ENCODE data around the gene AGA. TPM values are rescaled to one million over a fixed set of nuclear protein-coding genes. Genes with fewer than 3 reads are reported as not detected.

The AGA gene
- total RNA-seq, 2 donors from 2014 or later = 14.8 to 15.1 TPM

DNA sequence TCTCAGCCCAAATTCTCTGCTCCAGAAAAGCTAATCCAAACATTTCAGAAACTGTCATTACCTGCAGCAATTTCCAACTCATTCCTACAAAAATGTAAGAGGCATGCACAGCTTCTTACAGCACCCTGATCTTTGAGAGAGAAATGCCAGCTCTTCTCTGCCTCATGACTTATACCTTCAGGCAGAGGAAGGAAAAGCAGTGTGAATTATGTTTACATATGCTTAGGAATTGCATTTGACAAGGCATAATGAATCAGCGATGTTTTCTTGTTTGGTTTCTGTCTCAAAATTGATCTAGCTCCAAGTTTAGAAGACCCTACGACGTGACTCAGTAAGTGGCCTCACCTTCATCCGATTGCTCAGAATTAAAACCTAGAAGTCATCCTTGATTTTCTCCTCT is 21.8 kb upstream of the AGA start:
- Mint-ChIP-seq H3K36me3 (no peaks in the 10 kb centered on the region), H3K4me3 (no peak overlapping the region), H3K4me1 (ENCODE audit: low read depth in 2 of 2) (no peaks in the 10 kb centered on the region), H3K27ac (no peak overlapping the region), H3K9me3 (no peaks in the 10 kb centered on the region), H3K27me3 (no peaks in the 10 kb centered on the region)
- DNase-seq (ENCODE audit: low spot score) = no peak
- ATAC-seq = no peak

DNA sequence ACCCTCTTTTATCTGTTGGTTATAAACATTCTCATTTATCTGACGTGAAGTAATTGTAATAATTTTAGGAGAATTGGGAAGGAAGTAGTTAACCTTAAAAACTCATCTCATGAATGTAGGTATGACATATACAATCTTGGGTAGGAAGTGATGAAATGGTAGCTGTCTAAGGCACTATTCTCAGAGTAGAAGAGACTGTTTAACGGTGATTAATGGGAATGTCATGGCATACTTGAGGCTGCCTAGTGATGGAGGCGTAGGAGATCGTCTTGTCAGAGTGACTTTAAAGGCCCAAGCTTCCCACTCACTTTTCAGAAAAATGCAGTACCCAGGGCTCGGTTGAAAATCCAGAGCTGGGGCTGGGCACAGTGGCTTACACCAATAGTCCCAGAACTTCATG is 19.4 kb upstream of the AGA start:
- Mint-ChIP-seq H3K27ac (no peak overlapping the region), H3K36me3 (no peaks in the 10 kb centered on the region), H3K4me3 (no peak overlapping the region), H3K4me1 (ENCODE audit: low read depth in 2 of 2) (no peaks in the 10 kb centered on the region), H3K27me3 (no peaks in the 10 kb centered on the region), H3K9me3 (no peaks in the 10 kb centered on the region)
- no peak for DNase-seq (ENCODE audit: low spot score)
- no peak for ATAC-seq

DNA sequence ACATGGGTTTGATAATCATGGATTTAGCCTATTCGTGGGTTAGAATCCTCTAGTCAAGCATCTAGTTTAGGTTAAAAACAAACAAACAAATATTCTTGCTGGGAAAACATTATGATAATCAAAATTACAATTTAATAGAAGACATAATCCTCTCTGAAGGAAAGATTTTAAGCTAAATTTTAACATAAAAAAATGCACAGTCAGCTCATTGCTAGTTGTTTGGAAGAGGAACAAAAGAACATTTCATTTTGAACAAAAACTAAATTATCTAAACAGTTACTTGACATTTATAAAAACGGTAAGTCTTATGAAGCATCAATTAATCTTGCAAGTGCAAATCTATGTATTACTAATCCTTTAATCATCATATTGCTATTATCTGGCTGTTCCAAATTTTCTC is 18.2 kb upstream of the AGA start:
- H3K27ac Mint-ChIP-seq = no peak overlapping the region
- no peaks in the 10 kb centered on the region for H3K27me3 Mint-ChIP-seq
- no peaks in the 10 kb centered on the region for H3K4me1 Mint-ChIP-seq (ENCODE audit: low read depth in 2 of 2)
- H3K4me3 Mint-ChIP-seq = no peak overlapping the region
- H3K36me3 Mint-ChIP-seq = no peaks in the 10 kb centered on the region
- no peak for DNase-seq (ENCODE audit: low spot score)
- H3K9me3 Mint-ChIP-seq = no peaks in the 10 kb centered on the region
- no peak for ATAC-seq

DNA sequence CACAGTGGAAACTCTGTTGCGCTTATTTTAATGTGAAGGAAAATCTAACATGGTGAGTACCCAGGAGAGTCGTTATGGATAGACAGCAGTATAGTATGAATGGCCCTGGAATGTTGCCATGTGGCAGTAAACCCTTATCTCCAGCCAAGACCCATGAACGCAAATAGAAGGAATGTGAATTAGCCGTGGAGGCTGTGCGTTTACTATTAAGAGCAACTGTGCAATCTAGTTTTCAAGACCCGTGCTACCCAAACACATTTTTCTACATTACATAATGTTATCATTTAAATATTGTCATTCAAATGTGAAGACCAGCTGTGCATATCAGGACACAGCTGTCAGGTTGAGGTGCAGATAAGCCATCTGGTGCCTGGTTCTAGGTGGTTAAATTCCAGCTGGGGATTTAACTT is 13.3 kb upstream of the AGA start:
- no peak overlapping the region for H3K4me3 Mint-ChIP-seq
- H3K36me3 Mint-ChIP-seq = no peaks in the 10 kb centered on the region
- DNase-seq (ENCODE audit: low spot score) (no peak), ATAC-seq (no peak)
- H3K9me3 Mint-ChIP-seq = no peaks in the 10 kb centered on the region
- H3K4me1 Mint-ChIP-seq (ENCODE audit: low read depth in 2 of 2) = no peaks in the 10 kb centered on the region
- H3K27ac Mint-ChIP-seq = no peak overlapping the region
- no peaks in the 10 kb centered on the region for H3K27me3 Mint-ChIP-seq

DNA sequence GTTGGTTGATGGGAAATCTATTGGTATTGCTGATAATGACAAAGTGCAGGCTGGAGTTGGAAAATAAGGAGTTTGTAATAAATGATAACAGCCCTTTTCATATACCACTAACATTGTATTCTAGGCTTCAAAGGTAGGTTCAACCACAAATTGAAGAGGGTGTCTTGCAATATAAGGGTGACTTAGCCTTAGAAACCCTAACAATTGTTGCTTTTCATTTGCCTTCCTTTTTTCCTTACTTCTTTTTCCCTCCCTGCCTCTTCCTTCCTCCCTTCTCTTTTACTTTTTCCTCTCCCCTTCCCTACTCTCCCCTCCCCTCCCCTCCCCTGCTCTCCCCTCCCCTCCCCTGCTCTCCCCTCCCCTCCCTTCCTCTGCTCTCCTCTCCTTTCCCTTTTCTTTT is 10.9 kb upstream of the AGA start:
- Mint-ChIP-seq H3K4me1 (ENCODE audit: low read depth in 2 of 2) (no peaks in the 10 kb centered on the region), H3K27me3 (no peaks in the 10 kb centered on the region), H3K27ac (no peak overlapping the region), H3K9me3 (no peaks in the 10 kb centered on the region), H3K4me3 (no peak overlapping the region), H3K36me3 (no peaks in the 10 kb centered on the region)
- ATAC-seq = no peak
- no peak for DNase-seq (ENCODE audit: low spot score)

DNA sequence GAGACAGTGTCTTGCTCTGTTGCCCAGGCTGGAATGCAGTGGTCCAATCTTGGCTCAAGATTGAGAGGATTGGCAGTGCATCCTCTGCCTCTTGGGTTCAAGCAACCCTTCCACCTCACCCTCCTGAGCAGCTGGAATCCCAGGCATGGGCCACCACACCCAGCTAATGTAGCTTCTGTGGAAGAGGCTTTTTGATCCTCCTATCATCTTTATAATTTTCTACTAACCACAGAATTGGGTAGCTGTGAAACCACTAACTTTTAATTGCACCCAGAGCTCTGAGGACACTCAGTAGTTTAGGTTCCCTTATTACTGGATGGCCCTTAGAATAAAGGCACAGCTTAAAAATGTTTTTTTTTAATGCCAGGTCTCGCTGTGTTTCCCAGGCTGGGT is 8.9 kb upstream of the AGA start:
- H3K9me3 Mint-ChIP-seq = no peaks in the 10 kb centered on the region
- H3K4me3 Mint-ChIP-seq = no peak overlapping the region
- no peak for DNase-seq (ENCODE audit: low spot score)
- no peak for ATAC-seq
- no peaks in the 10 kb centered on the region for H3K36me3 Mint-ChIP-seq
- no peaks in the 10 kb centered on the region for H3K4me1 Mint-ChIP-seq (ENCODE audit: low read depth in 2 of 2)
- H3K27ac Mint-ChIP-seq = no peak overlapping the region
- no peaks in the 10 kb centered on the region for H3K27me3 Mint-ChIP-seq

DNA sequence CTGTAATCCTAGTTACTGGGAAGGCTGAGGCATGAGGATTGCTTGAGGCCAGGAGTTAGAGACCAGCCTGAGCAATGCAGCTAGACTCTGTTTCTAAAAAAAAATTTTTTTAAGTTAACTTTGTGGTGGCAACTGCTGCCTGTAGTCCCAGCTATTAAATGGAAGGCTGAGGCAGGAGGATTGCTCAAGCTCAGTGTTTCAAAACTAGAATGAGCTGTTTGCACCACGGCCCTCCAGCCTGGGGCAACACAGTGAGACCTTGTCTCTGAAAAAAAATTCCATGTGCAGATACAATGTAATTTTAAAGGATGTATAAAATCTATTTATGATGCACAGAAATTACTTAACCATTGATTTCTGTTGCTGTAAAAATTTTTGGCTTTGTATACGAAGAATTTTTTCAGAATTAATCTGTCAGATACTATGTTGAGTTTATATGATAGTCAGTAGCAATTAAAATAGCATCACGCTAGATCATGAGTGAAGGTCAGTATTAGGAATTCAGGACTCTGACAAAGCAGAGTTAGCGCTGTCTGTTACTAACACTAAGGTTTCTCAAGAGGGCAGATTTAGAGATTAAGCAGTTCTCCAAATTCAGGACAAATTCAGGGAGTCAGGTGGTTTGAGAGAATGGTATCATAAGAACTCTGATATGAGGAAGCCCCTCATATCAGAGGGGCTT is 8.3 kb upstream of the AGA start:
- no peak overlapping the region for H3K4me3 Mint-ChIP-seq
- no peaks in the 10 kb centered on the region for H3K9me3 Mint-ChIP-seq
- no peak overlapping the region for H3K27ac Mint-ChIP-seq
- no peaks in the 10 kb centered on the region for H3K4me1 Mint-ChIP-seq (ENCODE audit: low read depth in 2 of 2)
- no peak for DNase-seq (ENCODE audit: low spot score)
- no peaks in the 10 kb centered on the region for H3K27me3 Mint-ChIP-seq
- no peaks in the 10 kb centered on the region for H3K36me3 Mint-ChIP-seq
- ATAC-seq = no peak

DNA sequence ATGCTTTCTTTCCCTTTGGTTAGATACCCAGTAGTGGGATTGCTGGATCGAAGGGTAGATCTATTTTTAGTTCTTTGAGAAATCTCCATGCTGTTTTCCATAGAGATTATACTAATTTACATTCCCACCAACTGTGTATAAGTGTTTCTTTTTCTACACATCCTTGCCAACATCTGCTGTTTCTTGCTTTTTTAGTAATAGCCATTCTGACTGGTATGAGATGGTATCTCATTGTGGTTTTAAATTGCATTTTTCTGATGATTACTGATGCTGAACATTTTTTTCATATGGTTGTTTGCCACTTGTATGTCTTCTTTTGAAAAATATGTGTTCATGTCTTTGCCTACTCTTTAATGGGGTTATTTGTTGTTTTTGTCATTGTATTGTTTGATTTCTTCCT is 6.6 kb upstream of the AGA start:
- H3K4me3 Mint-ChIP-seq = no peak overlapping the region
- no peak for ATAC-seq
- no peaks in the 10 kb centered on the region for H3K9me3 Mint-ChIP-seq
- H3K27me3 Mint-ChIP-seq = no peaks in the 10 kb centered on the region
- no peak overlapping the region for H3K27ac Mint-ChIP-seq
- DNase-seq (ENCODE audit: low spot score) = no peak
- H3K4me1 Mint-ChIP-seq (ENCODE audit: low read depth in 2 of 2) = no peaks in the 10 kb centered on the region
- H3K36me3 Mint-ChIP-seq = no peaks in the 10 kb centered on the region

DNA sequence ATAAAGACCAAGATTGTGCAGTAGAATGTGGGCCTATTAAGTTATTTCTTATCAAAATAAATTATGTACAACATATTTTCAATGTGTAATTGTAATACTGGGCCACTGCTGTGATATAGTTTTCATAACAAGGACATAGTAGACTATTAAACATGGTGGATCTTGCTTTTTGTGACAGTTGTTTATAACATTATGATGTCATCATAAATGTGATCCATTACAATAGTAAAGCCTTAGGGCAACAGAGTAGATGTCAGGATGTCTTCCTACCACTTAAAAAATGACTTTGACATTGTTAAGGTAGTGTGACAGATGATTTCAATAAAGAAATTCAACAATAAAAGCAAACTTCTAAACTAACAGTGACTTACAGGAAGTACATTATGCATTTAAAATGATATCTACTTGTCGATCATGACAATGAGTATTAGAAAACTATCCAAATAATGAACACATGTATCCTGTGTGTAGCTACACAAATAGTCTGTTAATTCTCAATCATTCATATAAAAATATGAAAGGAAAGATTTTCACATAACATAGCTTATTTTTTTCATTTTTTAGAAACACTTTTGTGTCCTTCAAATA is 5.3 kb upstream of the AGA start:
- Mint-ChIP-seq H3K9me3 (no peaks in the 10 kb centered on the region), H3K4me3 (no peak overlapping the region), H3K27me3 (no peaks in the 10 kb centered on the region), H3K27ac (no peak overlapping the region), H3K36me3 (no peaks in the 10 kb centered on the region), H3K4me1 (ENCODE audit: low read depth in 2 of 2) (peaks cover 4% of the 10 kb centered on the region in 2 donors)
- ATAC-seq (no peak), DNase-seq (ENCODE audit: low spot score) (no peak)

DNA sequence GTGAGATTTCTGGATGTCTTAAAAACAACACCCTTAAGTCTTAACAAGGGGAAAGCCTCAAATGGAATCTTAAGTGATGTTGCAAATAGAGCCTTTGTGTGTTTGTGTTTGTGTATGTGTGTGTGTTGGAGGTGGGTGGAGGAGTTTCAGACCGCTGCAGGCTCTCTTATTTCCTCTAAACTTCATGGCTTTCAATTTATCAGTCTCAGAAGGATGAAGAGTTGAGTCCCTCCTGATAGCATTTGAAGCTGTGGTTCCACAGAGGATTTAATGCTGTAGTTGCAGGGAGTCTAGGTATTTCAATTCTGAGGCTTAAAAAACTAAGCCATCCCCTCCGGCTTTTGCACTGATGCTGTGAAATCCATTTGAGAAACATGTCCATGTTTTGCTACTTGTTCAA is 4.3 kb upstream of the AGA start:
- no peak overlapping the region for H3K27ac Mint-ChIP-seq
- H3K36me3 Mint-ChIP-seq = no peaks in the 10 kb centered on the region
- H3K27me3 Mint-ChIP-seq = no peaks in the 10 kb centered on the region
- no peak for DNase-seq (ENCODE audit: low spot score)
- no peak overlapping the region for H3K4me3 Mint-ChIP-seq
- H3K4me1 Mint-ChIP-seq (ENCODE audit: low read depth in 2 of 2) = peaks cover 6 to 8% of the 10 kb centered on the region in 2 donors
- no peak for ATAC-seq
- H3K9me3 Mint-ChIP-seq = no peaks in the 10 kb centered on the region

DNA sequence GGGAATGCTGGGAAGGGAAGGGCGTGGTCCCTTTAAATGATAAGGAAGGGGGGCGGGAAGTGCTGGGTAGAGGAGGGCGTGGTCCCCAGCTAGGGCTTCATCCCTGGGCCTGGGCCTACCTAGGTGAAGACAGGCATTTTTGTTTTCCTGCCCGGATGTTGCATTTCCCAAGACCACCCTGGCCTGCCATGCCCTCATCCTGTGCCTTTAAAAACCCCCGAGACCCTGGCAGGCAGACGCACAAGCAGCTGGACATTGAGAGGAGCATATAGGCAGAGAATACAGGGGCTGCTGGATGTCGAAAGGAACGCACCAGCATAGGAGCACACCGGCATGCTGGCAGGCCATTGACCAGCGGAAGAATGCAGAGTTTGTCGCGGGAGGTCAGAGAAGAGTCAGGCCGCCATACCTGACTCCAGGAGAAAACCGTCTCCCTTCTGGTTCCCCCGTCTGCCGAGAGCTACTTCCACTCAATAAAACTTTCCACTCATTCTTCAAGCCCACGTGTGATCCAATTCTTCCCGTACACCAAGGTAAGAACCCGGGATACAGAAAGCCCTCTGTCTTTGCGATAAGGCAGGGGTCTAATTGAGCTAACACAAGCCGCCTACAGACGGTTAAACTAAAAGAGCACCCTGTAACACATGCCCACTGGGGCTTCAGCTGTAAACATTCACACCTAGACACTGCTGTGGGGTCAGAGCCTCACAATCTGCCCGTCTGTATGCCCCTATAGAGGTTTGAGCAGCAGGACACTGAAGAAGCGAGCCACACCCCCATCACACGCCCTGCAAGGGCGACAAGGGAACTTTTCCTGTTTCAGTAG is 2.9 kb upstream of the AGA start:
- Mint-ChIP-seq H3K36me3 (no peaks in the 10 kb centered on the region), H3K4me1 (ENCODE audit: low read depth in 2 of 2) (peaks cover 17 to 19% of the 10 kb centered on the region in 2 donors), H3K9me3 (no peaks in the 10 kb centered on the region), H3K27me3 (no peaks in the 10 kb centered on the region), H3K4me3 (no peak overlapping the region), H3K27ac (no peak overlapping the region)
- ATAC-seq (no peak), DNase-seq (ENCODE audit: low spot score) (no peak)

DNA sequence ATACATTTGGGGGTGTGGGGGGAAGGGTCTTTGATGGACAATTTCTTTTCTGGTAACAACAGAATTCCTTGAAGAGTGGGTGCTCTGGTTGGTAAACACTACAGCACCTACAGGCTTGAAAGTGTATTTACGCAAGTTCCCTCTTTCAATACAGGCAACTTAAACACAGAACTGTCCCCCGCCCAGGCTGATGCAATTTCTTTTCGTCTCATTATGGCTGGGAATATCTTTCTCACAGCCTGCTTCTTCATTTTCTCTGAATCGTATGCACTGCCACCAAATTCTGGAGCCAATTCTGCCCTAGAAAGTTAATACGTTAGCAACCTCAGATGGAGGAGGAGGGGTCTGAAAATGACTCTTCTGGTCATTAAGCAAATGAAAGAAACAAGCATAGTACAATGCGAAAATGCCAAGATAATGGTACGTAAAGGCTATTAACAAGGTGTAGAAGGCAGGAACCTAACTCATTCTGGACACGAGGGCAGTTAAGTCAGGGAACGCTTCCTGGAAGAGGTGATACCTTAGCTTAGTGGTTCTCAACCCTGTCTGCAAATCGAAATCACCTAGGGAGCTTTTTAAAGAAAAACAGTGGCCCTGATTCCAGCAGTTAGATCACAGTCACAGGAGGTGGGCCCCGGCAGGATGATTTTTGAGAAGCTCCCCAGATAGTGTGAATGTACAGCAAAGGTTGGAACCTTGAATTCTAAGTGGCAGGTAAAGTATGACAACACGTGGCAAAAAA is 1.0 kb downstream of the AGA start:
- H3K9me3 Mint-ChIP-seq = no peaks in the 10 kb centered on the region
- DNase-seq (ENCODE audit: low spot score) = no peak
- H3K27ac Mint-ChIP-seq = peak overlapping the region; percentile 85 to 94
- no peak for ATAC-seq
- H3K4me1 Mint-ChIP-seq (ENCODE audit: low read depth in 2 of 2) = peaks cover 17 to 19% of the 10 kb centered on the region in 2 donors
- peak overlapping the region; percentile 89 for H3K4me3 Mint-ChIP-seq
- H3K36me3 Mint-ChIP-seq = peaks cover 5% of the 10 kb centered on the region
- H3K27me3 Mint-ChIP-seq = no peaks in the 10 kb centered on the region

DNA sequence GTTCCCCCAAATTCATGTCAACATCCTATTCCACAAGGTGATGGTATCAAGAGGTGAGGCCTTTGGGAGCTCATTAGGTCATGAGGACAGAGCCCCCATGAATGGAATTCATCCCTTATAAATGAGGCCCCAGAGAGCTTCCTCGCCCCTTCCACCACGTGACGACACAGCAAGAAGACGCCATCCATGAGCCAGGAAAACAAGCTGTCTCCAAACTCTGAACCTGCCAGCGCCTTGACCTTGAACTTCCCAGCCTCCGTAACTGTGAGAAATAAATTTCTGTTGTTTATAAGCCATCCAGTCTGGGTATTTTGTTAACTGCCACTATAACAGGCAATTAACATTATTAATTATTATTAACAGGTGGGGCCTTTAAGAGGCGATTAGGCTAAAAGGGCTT is 5.8 kb downstream of the AGA start:
- ATAC-seq (no peak), DNase-seq (ENCODE audit: low spot score) (no peak)
- Mint-ChIP-seq H3K9me3 (no peaks in the 10 kb centered on the region), H3K36me3 (peaks cover 5% of the 10 kb centered on the region), H3K27ac (no peak overlapping the region), H3K27me3 (no peaks in the 10 kb centered on the region), H3K4me3 (no peak overlapping the region), H3K4me1 (ENCODE audit: low read depth in 2 of 2) (peaks cover 10 to 13% of the 10 kb centered on the region in 2 donors)

DNA sequence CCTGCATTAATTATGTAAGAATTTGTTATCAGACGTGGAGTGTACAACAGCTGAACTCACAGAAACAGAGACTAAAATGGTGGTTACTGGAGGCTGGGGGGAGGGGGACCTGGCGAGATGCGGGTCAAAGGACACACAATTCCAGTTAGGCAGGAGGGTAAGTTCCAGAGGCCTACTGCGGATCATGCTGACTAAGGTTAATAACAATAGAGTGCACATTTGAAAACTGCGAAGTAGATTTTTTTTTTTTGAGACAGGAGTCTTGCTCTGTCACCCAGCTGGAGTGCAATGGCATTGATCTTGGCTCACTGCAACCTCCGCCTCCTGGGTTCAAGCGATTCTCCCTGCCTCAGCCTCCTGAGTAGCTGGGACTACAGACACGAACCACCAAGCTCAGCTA is 7.6 kb downstream of the AGA start:
- Mint-ChIP-seq H3K4me3 (no peak overlapping the region), H3K36me3 (peaks cover 5% of the 10 kb centered on the region), H3K4me1 (ENCODE audit: low read depth in 2 of 2) (peaks cover 0 to 4% of the 10 kb centered on the region in 2 donors), H3K27me3 (no peaks in the 10 kb centered on the region), H3K9me3 (no peaks in the 10 kb centered on the region), H3K27ac (no peak overlapping the region)
- ATAC-seq (no peak), DNase-seq (ENCODE audit: low spot score) (no peak)

Measured in natural killer cell treated with Interleukin-12 subunit alpha and Interleukin-12 subunit beta and Interleukin-15 and Interleukin-18, amount 100 ng/mL, for 72 hours (primary cell).